Measurements from ENCODE around the gene FGD4.

FGD4 gene

GRCh38 chr12:32457251-32458025 lies 58.1 kb downstream of the FGD4 start:
- no peak for DNase-seq (ENCODE audit: low spot score)

DNA sequence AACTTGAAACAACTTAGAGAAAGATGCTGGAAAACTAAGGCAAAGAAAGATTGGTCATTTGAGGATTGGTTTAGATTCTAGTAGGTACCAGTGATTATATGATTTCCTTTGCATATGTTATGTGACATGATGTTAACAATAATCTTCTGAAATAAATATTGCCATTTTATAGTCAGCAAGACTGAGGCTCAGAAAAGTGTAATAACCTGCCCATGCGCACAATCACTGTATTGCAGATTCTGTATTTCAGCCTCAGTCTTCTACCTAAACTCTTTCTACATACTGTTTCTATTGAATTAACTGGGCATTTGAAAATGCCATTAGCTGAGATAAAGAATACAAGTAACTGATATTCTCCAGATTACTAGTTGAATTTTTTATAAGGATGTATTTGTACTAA lies 61.3 kb downstream of the FGD4 start:
- no peak for DNase-seq (ENCODE audit: low spot score)

GRCh38 chr12:32462908-32463307 lies 63.5 kb downstream of the FGD4 start:
- no peak for DNase-seq (ENCODE audit: low spot score)

DNA sequence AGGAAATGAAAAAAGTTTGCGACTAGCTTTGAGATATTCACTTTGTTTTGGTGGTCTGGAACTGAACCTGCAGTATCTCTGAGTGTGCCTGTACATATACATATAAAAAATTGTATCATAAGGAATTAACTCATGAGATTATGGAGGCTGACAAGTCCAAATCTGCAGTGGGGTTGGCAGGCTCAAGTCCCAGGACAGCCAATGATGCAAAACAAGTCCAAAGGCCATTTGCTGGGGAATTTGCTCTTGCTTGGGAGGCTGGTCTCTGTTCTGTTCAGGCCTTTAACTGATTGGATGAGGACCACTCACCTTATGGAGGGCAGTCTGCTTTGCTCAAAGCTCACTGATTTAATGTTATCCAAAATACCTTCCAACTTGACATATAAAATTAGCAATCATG lies 66.8 kb downstream of the FGD4 start:
- no peak for DNase-seq (ENCODE audit: low spot score)

- DNase-seq (ENCODE audit: low spot score) = no peak
These were observed 67.8 kb downstream of the FGD4 start for GRCh38 chr12:32466986-32467711.

DNA sequence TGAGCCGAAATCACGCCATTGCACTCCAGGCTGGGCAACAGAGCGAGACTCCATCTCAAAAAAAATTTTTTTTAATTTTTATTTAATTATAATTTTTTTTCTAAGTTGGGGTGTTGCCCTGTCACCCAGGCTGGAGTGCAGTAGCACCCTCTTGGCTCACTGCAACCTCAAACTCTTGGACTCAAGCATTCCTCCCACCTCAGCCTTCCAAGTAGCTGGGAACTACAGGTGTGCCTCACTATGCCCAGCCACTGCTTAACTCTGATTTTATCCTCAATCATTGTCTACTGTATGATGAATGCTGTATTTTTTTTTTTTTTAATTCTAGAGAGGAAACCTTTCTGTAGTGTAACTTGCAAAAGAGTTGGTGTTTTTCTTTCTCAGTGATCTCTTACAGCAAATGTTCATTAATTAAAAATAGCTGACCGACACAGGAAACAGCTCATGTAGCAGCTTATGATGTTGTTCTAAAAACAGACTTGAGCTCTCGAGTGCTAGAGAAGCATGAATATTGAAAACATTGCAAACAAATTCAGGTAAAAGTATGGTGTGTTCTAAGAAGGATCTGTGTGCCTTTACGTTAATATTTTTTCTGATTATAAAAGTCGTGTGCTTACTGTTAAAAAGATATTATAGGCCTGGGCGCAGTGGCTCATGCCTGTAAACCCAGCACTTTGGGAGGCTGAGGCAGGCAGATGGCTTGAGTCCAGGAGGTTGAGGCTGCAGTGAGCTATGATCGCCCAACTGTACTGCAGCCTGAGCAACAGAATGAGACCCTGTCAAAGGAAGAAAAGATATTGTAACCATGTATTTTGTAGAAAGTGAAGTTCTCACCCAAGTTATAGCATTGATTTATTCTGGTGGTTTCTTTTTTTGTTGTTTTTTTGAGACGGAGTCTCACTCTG lies 68.9 kb downstream of the FGD4 start:
- DNase-seq (ENCODE audit: low spot score) = no peak

- no peak for DNase-seq (ENCODE audit: low spot score)
These were observed 71.6 kb downstream of the FGD4 start for GRCh38 chr12:32470936-32471470.

DNA sequence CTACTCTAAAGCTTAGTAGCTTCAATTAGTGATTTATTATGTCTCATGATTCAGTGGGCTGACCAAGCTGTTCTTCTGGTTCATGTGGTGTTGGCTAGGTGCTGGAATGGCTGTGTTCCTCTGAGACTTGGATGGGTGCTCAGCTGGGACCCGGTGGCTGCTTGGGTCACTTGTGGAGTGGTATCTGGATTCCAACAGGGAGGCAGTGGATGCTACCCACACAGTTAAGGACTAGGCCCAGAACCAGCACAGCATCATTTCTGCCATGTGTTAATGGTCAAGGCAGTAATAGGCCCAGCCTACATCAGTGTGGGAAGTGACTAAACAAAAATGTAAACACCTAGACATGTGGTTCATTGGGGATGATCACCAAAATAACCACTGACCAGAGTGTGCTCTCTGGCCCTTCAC lies 72.2 kb downstream of the FGD4 start:
- no peak for DNase-seq (ENCODE audit: low spot score)

GRCh38 chr12:32475724-32476123 lies 76.4 kb downstream of the FGD4 start:
- no peak for DNase-seq (ENCODE audit: low spot score)

- no peak for DNase-seq (ENCODE audit: low spot score)
These were observed 77.1 kb downstream of the FGD4 start for GRCh38 chr12:32476446-32476845.

GRCh38 chr12:32477714-32478113 lies 78.4 kb downstream of the FGD4 start:
- DNase-seq (ENCODE audit: low spot score) = no peak

DNA sequence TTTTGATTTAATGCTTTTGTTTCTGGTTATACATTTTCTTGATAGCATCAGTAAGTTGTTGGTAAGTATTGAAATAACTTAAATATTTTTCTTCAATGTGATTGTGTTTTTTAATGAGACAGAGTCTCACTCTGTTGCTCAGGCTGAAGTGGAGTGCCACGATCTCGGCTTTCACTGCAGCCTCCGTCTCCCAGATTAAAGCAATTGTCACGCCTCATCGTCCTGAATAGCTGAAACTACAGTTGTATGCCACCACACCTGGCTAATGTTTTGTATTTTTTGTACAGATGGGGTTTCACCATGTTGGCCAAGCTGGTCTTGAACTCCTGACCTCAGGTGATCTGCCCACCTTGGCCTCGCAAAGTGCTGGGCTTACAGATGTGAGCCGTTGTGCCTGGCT lies 78.8 kb downstream of the FGD4 start:
- no peak for DNase-seq (ENCODE audit: low spot score)

DNA sequence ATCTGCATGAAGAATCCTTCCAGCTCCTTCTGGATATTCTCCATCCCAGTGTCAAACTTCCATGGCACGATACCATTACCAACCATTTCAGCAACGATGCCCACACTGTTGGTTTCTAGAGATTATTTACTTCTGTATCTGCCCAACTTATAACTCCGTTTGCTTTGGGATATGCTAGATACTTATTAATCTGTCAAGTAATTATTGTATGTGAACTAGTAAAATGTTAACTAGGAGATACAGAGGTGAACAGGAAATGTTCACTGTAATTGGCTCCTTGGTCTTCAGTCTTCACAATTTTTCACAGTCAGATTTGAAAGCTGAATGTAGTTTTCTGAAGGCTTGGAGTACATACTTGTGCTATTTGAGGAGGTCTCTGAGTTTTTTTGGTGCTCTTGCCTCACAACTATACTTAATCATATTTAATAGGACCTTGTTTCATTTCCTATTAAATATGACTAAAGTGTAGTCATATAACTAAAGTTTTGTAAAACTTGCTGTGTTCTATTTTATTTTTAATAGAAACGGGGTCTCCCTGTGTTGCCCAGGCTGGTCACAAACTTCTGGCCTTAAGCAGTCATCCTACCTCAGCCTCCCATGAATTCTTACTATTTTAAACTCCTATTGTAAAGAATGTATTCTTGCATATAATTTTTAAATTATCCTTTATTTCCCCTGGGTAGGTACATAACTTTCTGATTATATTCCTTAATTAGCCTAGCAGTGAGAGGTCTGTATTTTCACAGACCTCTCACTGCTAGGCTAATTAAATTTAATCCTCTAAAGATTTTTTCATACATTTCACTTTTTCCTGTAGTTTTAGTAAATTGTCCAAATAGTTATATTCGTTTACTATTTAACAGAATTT lies 79.7 kb downstream of the FGD4 start:
- no peak for DNase-seq (ENCODE audit: low spot score)

- no peak for DNase-seq (ENCODE audit: low spot score)
These were observed 82.9 kb downstream of the FGD4 start for GRCh38 chr12:32482226-32482625.

- no peak for DNase-seq (ENCODE audit: low spot score)
These were observed 84.1 kb downstream of the FGD4 start for GRCh38 chr12:32483499-32483898.

GRCh38 chr12:32483993-32484392 lies 84.6 kb downstream of the FGD4 start:
- no peak for DNase-seq (ENCODE audit: low spot score)

DNA sequence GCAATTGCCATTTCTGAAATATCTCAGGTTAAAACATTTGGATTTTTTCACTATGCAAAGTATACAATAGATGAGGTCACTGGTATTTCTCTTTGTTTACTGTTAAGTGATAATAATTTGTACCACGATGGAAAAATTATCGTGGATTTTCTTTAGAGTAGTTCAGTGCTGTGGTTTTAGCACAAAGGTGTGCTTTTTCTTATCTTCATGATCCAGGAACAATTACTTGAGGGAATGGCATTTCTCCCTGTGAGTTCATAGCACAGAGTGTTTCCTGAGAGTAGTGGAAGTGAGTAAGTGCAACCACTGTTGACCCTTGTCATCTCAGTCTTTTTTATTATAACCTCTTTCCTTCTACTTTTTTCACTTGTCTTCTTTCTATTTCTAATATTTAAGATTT lies 86.8 kb downstream of the FGD4 start:
- DNase-seq (ENCODE audit: low spot score) = no peak

GRCh38 chr12:32488132-32488531 lies 88.8 kb downstream of the FGD4 start:
- no peak for DNase-seq (ENCODE audit: low spot score)

DNA sequence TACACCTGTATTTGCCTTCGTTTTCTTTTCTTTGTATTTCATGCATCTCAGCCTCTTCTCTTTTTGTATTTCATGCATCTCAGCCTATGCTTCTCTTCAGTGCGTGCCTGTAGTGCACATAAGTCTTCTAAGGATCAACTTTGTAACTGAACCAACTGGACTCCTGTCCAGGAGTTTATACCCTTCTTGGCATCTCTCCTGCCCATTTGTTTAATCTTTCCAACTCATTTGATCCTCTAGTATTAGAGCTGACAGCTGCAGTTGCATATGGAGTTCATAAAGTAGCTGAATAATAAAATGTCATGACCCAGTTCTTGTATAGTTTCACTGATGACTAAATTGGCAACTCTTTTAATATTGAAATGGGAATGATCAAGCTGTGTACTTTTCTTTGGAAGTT lies 89.7 kb downstream of the FGD4 start:
- DNase-seq (ENCODE audit: low spot score) = no peak

DNA sequence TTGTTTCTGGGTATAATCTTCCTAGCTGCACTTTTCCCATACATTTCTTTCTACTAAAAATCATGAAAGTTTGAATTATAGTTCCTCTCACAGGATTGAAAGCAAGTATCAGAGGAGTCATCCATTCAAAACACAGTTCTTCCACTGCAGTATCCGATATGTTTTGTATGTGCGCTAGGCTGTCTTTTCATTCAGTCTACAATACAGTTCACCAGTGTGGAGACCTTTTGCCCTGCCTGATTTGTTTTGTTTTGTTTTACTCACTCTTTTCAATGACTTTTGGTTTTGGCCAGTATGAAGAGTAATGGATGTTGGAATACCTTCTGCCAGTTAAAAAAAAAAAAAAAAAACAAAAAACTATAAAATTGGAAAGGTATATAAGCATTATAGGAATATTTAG lies 91.4 kb downstream of the FGD4 start:
- DNase-seq (ENCODE audit: low spot score) = no peak

- DNase-seq (ENCODE audit: low spot score) = no peak
These were observed 93.9 kb downstream of the FGD4 start for GRCh38 chr12:32493282-32493681.
